GM12865 (cell line): ENCODE data around the gene RBBP9.

ENCODE experiments used
- DNase-seq: peaks from one replicate; pipeline ENCODE4 v3.0.0; 2010; ENCODE audit warnings: low read depth
- H3K4me3 ChIP-seq: 2 replicates; pipeline ENCODE4 v1.5.1; 2011; ENCODE audit warnings: mild to moderate bottlenecking, low read depth, low read length, control low read depth
- CTCF ChIP-seq: IDR thresholded peaks from 2 replicates; pipeline ENCODE4 v1.5.1; 2011; ENCODE audit warnings: low read length, control low read depth, low read depth, inconsistent platforms; ENCODE audit not compliant: insufficient read depth; ENCODE audit errors: missing control alignments

RBBP9 gene

GRCh38 chr20:18443886-18444285, 53.1 kb downstream of the RBBP9 start:
- no peak for TF ChIP-seq CTCF
- no peak for DNase-seq
- no peak overlapping the region for H3K4me3 ChIP-seq

GRCh38 chr20:18440403-18440802, 56.6 kb downstream of the RBBP9 start:
- no peak for TF ChIP-seq CTCF
- no peak for DNase-seq

GRCh38 chr20:18436847-18437246, 60.2 kb downstream of the RBBP9 start:
- no peak overlapping the region for H3K4me3 ChIP-seq
- no peak for DNase-seq
- TF ChIP-seq CTCF, result no peak

More at GRCh38 chr20:18440403-18440802, 56.6 kb downstream of the RBBP9 start:
- H3K4me3 ChIP-seq, result no peak overlapping the region
